GM19395 (cell line): ENCODE results near the gene EXOC1.
A peak's percentile ranks its signal among the peaks of the same experiment; 100 is the strongest.
"Not testable (repeated sequence)": the region's sequence is repeated elsewhere in the genome, so short reads cannot be mapped to it uniquely, and the experiment has no call there.

Experiments used
- ATAC-seq: cut with Tn5 transposase; IDR thresholded peaks from one replicate; pipeline ENCODE4 v1.9.1; 2021; ENCODE audit warnings: mild to moderate bottlenecking, moderate library complexity; ENCODE audit not compliant: unreplicated experiment

Gene EXOC1

DNA sequence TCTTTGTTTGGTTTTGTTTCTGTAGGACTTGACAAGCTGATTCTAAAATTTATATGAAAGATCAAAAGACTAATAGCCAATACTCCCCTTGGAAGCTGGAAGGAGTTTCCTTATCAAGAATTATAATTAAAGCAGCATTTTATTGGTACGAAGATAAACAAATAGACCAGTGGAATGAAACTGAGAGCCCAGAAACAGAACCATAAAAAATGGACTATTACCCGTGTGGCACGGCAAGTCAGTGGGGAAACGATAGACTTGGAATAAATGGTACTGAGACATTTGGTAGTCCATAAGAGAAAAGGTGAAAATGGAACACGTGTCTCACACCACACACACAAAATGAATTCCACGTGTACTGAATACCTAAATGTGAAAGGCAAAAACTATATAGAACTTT is 52.9 kb downstream of the EXOC1 start:
- no peak for ATAC-seq

DNA sequence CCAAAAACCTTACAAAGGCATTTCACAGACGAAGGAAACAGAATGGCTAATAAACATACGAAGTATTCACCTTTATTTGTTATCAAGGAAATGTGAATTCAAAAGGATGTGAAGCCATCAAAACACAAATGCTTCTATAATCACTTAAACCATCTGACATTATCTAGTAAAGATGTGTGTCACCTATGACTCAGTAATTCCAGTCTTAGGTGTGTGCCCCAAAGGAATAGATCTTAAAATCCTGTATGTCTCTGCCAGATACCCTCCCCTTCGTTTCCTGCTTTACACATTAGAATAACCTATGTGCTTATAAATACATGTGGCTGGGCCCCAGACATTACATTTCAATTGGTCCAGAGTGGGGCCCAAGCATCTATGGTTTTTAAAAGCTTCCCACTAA is 53.5 kb downstream of the EXOC1 start:
- ATAC-seq: no peak

GRCh38 chr4:55907469-55907868 is 54.0 kb downstream of the EXOC1 start:
- ATAC-seq: no peak

DNA sequence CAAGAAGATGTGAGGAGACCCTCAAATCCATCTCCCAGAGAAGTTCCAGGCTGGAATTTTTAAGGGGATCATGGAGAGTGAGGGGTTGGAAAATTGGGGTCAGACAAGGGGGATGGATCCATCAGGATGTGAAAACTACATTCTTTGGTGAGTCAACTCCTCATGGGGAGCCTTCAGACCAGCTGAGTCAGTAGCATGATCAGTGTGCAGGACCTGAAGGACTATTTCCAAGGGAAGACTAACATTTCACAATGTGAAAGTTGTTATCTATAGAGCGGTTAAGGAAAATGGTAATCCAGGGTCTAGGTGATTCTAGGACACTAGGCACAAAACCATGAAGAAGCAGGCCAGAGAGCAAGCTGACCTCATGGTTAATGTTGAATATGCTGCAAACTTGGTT is 56.7 kb downstream of the EXOC1 start:
- no peak for ATAC-seq

DNA sequence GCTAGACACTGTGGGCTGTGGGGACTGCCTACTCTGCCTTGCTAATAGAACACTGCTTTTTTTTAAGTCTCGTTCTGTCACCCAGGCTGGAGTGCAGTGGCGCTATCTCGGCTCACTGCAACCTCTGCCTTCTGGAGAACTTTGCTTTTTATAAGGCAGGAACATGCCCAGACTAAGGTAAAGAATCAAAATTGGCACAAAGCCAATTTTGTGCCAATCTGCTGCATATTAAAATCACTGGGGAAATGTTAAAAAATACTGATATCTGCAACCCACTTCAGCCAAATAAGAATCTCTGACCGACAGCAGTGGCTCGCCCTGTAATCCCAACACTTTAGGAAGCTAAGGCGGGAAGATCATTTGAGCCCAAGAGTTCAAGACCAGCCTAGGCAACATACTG is 58.8 kb downstream of the EXOC1 start:
- ATAC-seq: no peak

- no peak for ATAC-seq
Measured at GRCh38 chr4:55920571-55920970, 67.1 kb downstream of the EXOC1 start.

DNA sequence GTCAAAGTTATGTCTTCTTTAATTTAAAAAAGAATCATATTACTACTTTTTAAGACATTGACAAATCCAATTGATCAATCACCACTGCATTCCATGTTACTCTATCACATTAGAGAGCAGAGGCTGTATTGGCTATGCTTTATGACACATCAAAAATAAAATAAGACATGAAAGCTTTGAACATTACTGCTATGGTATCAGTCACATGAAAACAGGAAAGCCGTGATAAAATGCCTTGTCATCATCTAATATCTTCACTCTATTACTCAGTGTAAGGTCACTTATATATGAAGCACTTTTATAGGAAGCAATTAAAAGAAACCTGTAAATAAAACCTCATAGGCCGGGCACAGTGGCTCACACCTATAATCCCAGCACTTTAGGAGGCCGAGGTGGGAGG is 67.6 kb downstream of the EXOC1 start:
- no peak for ATAC-seq

GRCh38 chr4:55925241-55925640 is 71.8 kb downstream of the EXOC1 start:
- no peak for ATAC-seq

- no peak for ATAC-seq
Measured at GRCh38 chr4:55926610-55927009, 73.2 kb downstream of the EXOC1 start.

DNA sequence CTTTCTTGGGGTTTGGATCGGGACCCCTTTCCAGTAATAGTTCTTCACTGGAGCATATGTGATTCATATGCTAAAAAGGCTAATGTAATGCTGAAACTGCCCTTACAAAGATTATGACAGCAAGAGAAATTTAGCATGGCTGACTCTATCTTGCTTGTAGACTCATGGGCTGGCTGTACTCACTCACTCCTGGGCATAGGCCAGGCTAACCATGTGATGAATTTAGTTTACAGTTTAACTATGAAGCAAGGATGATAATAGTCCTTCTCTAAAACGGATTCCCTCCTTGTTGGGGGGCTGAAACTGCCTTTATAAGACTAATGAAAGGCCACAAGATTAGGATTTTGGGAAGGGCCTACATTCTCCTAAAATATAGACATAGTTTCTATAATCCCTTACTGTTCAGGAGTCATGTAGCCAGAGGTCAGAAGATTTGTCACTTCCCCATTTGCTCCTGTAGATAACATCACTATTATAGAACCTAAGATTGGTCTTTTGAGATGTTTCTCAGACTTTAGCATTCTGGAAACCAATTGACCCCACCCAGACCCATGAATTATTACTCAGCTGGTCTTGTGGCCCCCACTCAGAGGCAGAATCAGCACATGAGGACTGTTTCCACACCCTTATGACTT is 74.5 kb downstream of the EXOC1 start:
- no peak for ATAC-seq

DNA sequence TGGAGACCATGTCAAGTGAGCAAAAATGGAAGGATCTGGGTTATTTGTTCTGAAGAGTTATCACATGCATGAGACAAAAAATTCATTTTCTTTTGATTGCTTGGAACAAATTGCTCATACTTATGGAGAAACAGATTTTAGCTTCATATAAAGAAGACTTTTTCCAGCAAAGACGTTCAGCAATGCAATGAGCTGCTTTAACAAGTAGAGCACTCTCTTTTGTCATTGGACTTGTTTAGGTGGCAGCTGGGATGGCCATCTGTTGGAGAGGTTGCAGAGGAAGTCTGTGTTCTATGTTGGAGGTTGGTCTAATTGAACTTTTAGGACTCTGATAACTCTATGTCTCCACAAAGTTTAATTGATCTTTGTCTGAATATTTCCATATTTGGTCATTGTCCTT is 75.4 kb downstream of the EXOC1 start:
- no peak for ATAC-seq

GRCh38 chr4:55931043-55931442 is 77.6 kb downstream of the EXOC1 start:
- ATAC-seq: no peak

GRCh38 chr4:55931833-55932232 is 78.4 kb downstream of the EXOC1 start:
- ATAC-seq: no peak

DNA sequence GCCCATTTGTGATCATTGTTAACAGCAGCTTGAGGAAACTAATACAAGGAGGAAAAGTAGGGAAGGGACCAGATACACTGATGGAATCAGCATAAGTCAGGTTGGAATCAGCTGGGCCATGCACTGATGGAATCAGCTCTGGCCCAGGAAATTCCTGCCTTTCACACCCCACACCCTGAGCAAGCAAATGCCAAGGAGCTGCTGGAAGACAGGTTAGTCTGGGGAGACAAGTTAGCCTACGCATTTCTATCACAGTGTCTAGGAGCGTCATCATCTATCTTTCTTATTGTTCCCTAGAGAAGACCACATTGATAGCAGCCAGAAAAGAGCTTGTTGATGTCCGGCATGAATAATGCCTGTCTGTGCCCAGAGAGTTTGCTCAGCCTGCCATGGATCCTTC is 79.1 kb downstream of the EXOC1 start:
- ATAC-seq: no peak

DNA sequence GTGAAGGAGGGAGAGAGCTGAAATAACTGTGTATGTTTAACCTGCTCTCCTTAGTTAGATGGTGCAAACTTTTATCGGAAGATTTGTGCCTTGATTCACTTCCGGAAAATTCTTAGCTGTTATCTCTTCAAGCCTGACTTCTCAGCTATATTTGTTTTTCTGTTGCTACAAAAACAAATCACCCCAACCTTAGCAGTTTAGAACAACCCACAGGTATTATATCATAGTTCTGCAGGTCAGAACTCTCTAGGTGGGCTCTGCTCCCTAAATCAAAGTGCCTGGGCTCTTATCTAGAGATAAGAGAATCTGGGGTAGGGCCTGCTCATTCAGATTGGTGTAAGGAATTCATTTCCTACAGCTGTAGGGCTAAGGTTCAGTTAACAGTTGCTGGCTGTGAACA is 80.2 kb downstream of the EXOC1 start:
- ATAC-seq: no peak

GRCh38 chr4:55935907-55936306 is 82.5 kb downstream of the EXOC1 start:
- not testable (repeated sequence) for ATAC-seq

GRCh38 chr4:55938481-55938880 is 85.0 kb downstream of the EXOC1 start:
- ATAC-seq: no peak

DNA sequence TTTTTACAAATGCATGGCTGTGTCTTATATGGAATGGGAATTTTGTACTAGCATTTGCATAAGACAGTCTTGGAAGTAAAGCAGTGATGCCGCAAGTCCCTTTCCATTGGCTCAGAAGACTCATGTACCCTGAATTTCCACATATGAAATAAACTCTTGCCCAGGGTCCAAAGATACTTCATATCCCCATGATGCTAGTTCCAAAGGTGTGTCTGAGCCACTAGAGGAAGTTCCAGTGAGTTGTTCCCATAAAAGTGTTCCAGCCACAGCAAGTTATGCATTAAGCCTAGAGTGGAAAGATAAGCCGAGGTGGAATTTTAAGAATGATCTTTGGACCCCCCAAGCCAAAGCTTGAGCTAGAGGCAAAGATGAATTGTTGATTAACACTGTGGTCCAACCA is 86.0 kb downstream of the EXOC1 start:
- no peak for ATAC-seq

DNA sequence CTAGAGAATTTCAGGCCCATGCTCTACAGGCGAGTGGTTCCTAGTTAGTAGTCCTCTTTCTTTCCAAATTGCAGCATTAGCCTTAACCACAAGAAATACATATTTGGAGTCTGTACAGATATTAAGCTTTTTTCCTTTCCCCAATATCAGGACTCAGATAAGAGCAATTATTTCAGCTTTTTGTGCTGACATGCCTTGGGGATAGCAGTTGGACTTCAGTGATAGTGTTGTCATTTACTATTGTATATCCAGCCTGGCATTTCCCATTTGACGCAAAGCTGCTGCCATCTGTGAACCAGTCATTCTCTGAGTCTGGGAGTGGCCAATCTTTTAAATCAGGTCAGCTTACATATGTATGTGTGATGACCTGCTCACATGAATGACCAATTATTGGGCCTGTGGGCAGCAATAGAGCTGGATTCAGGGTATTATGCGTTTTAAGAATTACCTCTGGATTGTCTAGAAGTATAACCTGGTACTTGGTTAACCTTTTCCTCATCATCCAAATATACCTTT is 88.5 kb downstream of the EXOC1 start:
- no peak for ATAC-seq

- ATAC-seq: peak; percentile 32
Measured at GRCh38 chr4:55947254-55947882, 93.9 kb downstream of the EXOC1 start.

GRCh38 chr4:55947912-55948725 is 94.7 kb downstream of the EXOC1 start:
- ATAC-seq: peak; percentile 20
